Skin of body (tissue), 2 donors: ENCODE results near the gene RAB32. TPM values are rescaled to one million over a fixed set of nuclear protein-coding genes. Genes with fewer than 3 reads are reported as not detected.
A peak's percentile ranks its signal among the peaks of the same experiment; 100 is the strongest.
"Not testable (repeated sequence)": the region's sequence is repeated elsewhere in the genome, so short reads cannot be mapped to it uniquely, and the experiment has no call there.

Source experiments
- DNase-seq: peaks from one replicate; lab custom pipeline; 2025; lab: John Stamatoyannopoulos, UW
- total RNA-seq: library from RNA; depleted of rRNA; stranded (reverse); fragments of >200 nt; gene quantifications from one replicate; pipeline ENCODE4 v1.2.3, GENCODE V29; 2014

Gene RAB32
- 21.3 TPM for total RNA-seq

DNA sequence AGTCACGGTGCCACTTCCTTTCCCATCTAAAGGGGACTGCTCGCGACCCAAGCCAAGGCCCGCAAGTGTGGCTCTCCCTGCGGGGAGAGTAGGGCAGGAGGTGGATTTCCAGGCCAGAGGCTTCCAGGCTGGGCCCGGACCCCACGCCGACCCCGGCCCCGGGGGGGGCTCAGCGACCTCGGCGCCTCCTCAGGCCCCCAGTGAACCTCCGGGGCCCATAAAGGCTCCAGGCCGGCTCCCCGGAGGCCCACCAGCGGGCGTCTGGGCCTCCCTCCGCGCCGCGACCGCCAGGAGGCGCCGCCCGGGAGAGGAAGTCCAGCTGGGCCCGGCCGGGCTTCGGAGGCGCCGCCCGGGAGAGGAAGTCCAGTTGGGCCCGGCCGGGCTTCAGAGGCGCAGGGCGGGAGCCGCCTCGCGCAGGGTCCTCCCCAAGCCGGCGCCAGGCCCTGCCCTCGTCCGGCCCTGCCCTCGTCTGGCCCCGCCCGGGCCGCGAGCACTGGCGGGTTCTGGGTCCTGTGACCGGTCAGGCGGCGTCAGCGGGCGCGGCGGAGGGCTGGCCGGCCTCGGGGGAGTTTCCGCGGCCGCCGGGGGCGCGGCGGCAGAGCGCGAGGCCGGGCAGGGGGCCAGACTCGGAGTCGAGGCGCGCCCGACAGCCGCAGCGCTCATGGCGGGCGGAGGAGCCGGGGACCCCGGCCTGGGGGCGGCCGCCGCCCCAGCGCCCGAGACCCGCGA lies at the start of gene RAB32:
RAB32 (plus strand) TSS at position 623 of the 729 bp plus-strand sequence; CDS start at position 662, 39 bp downstream.
- DNase-seq, result peak; percentile 53

DNA sequence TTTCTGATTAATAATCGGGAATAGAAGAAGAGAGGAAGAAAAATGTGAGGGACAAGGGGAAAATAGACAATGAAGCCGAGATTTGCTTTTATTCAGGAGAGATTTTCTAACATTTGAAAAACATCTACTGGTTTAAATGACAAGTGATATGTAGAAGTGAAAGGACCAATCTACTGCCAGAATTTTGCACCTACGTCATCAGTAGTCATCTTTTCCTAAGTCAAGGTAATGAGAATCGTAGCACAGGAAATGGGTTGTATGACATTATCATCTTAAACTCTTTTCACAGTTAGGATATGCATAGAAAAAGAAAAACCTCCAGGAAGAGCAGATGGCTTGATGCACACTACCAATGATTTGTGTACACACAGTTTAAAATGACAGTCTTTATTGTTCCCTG lies 45.3 kb upstream of the RAB32 start:
- DNase-seq, result no peak

DNA sequence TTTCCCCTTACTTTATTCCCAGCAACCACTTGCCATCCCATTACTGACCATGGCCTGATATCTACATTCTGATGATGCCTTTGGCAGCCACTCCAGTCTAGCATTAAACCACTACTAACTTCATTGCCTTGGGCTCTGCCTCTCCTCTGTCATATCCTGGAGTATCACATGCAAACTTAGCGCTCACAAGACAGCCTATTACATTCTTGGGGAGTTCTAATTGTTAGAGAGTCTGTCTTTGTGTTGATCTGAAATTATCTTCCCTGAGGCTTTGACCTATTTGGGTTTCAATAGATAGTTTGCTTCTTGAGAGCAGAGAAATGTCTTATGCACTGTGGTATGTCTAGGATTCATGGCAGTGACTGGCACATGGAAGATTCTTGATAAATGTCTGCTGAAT lies 40.5 kb upstream of the RAB32 start:
- DNase-seq, result no peak

DNA sequence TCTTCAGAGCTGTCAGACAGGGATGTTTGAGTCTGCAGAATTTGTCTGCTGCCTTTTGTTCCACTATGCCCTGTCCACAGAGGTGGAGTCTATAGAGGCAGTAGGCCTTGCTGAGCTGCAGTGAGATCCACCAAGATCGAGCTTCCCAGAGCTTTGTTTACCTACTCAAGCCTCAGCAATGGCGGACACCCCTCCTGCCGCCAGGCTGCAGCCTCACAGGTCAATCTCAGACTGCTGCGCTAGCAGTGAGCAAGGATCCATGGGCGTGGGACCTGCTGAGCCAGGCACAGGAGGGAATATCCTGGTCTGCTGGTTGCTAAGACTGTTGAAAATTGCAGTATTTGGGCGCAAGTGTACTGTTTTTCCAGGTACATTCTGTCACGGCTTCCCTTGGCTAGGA lies 28.4 kb upstream of the RAB32 start:
- no peak for DNase-seq

DNA sequence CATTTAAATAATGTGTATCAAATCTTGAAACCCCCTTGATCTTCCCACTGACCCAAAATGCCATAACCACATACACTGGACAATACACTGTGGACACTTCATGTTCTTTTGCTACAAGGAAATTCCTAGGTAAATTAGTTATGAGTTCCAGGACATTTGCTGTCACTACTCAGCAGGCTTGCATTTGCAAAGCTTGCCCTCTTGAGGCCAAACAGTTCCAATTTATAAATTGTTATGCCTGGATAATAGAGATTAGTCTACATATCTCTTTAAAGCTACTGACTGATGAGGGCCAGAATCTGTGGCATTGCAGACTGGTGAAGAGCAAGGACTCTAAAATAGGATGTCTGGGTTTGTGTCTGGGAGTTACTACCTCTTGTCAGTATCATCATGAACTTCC lies 17.4 kb upstream of the RAB32 start:
- DNase-seq, result no peak

DNA sequence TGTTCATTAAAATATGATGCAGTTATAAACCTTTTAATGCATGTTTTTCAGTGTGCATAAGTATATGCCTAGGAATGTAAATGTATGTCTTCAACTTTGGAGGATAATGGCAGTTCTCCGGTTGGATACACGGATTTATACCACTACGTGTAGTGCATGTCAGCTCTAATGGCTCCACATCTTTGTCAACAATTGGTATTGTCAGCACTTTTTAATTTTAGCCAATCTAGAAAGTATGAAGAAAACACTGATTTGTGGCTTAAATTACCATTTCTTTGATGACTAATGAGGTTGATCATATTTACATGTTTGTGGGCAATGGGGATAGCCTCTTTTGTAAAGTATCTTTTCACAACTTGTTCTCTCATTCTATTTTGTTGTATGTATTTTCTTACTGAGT lies 10.9 kb upstream of the RAB32 start:
- no peak for DNase-seq

DNA sequence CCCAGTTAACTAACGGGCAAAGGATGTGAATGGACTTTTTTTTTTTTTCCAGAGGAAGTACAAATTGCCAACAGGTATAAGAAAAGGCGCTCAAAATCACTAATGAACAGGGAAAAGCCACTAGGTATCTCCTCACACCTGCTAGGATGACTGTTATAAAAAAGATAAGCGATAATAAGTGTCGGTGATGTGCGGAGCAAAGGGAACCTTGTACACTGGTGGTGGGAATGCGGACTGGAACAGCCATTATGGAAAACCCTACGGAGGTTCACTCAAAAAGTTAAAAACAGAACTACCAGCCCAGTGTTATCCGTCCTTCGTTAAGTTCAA lies 787 bp upstream of the RAB32 start:
- no peak for DNase-seq

DNA sequence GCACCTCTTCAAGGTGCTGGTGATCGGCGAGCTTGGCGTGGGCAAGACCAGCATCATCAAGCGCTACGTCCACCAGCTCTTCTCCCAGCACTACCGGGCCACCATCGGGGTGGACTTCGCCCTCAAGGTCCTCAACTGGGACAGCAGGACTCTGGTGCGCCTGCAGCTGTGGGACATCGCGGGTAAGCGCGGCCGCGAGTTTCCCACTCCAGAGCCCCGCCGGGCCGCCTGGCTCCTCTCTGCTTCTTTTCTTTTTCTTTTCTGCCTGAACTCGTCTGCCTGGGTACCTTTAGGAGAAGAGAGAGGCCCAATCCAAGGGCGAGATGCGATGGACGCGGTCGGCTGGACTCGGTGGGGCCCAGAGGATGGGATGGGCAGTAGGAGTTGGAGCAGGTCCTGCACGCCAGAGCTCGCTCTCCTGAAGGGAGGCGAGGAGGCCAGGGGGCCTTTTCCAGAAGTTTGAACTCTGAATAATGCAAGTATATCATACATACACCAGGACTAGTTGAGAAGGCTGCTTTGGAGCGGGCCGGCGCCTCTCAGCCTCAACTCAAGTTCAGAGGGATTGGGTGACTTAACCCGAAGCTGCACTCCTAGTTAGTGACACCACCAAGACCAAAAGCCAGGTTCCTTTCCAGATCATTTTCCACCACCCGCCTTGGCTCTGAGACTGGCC lies 445 bp downstream of the RAB32 start:
- peak; percentile 52 for DNase-seq

DNA sequence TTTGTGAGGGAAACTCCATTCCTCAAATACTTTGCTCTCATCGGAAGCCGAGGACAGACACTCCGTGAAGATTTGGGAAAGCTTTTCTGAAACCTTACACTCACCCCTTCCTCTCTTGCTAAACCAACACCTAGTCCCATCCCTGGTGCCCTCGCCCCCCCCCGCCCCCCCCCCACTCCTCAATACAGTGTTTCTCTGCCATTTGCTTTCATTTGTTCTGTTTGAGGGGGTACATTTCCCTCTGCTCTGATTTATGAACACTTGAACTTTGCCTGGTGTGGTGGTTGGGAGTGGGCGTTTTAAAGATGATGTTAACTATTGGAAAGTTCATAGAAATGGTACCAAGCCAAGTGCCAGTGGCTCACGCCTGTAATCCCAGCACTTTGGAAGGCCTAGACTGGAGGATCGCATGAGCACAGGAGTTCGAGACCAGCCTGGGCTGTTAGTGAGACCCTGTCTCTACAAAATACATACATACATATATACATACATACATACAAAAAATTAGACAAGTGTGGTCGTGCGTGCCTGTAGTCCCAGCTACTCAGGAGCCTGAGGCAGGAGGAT lies 1.1 kb downstream of the RAB32 start:
- peak; percentile 19 for DNase-seq

DNA sequence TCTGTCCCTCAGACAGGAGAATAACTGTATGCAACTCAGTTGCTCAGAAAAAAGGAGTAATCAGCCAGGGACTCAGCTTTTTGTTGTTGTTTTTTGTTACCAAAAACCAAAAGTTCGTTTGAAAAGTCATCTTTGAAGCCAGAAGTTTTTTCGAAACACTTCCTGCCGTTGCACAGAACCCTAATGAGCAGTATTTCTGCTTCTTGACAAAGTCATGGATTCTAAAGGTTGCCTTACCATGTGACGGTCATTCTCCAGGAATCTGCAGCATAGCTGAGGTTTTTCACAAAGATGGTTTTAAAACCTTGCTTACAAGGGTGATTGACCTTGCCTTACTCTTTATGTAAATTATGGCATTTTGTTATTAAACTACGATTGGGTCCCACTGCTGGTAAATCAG lies 1.9 kb downstream of the RAB32 start:
- no peak for DNase-seq

DNA sequence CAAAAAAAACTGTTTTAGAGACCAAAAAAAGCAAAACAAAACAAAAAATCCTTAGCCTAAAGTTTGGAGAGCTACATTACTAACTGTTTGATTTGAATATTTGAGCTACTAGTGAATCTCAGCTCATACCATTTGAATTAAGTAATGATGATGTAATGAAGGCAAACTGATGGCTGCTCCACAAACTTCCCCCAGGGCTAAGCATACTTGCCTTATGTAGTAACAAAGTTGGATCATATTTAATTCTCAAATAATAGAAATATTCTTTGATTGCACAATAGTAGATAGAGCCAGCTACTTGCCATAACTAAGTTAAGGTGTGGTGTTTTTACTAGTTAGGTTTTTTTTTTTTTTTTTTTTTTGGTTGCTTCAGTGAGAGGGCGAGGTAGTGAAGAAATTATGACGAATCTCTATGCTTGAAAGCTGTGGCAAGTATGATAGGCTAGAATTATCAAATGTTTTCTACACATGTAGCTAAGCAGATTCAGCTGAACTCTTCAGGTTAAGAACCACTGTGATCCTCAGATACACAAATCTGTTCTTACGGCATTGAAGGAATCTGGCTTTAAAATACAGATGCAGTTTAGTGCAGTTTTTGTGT lies 2.9 kb downstream of the RAB32 start:
- DNase-seq, result peak; percentile 92

DNA sequence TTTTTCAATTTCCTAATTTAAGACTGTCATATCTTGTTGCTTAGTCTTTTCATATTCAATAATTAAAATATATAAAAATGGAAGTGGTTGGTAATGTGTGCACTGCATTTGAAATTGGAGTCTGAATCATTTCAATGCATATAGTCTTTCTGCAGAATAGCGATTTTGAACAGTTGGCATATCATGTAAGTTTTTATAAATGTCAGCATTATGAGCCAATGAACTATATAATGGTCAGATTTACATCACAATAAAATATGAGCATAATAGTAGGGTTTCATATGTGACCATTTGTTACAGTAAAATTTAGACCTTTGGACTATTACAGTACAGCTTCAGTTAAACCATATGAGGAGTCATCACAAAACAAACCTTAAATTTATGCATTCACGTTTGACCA lies 4.3 kb downstream of the RAB32 start:
- DNase-seq, result no peak

DNA sequence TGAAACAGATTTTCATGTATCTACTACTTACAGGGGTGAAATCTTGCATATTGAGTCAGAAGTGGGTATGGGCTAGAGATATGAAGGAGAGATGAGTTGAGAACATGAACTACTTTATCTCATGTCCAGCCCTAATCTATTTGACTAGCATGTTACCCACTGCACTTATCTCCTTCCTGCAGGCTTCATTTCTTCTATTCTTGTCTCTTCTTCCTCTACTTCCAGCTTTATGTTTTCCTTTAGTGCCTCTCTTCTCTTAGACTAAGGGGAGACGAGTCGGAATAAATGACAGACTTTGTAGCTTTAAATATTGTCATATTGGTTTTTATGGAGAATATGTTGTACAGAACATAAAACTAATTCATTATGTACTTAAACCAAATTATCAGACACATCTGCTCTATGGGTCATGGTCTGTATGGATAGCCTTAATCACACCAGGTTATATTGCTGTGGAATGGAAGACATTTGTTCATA lies 5.3 kb downstream of the RAB32 start:
- DNase-seq, result no peak

DNA sequence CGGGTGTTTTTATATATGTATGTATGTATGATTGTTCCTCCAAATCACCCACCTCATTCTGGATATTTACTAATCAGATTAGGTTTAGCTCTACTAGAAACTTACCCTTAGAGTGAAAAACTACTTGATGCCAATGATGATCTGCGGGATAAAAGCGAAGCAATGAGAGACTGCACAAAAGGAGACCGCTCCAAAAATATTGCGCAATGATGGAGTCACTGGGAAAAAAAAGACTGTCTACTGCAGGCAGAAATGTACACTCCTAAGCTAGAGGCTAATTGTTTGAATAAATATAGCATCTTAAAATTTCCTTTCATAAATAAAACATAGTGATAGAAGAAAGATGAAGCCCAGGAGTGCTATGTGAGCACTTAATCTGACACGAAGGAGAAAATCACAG lies 7.3 kb downstream of the RAB32 start:
- DNase-seq, result peak; percentile 13

DNA sequence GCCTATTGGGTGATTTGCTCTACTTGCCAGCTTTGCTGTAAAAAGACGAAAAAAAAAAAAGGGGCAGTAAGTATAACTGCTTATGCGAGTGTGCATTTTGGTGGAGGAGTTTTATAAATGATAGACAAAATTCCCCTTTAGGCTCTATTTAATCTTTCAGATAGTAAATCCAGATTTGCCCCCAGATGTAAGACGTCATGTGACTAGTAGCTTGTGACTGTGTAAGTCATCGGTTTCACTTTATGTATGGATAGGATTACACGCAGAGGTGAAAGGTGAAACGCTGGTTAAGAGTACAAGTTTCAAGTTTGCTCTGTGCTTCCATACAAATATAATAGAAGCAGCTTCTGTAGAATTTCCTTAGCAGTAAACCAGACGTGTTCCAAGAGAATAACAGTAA lies 7.9 kb downstream of the RAB32 start:
- DNase-seq, result no peak

DNA sequence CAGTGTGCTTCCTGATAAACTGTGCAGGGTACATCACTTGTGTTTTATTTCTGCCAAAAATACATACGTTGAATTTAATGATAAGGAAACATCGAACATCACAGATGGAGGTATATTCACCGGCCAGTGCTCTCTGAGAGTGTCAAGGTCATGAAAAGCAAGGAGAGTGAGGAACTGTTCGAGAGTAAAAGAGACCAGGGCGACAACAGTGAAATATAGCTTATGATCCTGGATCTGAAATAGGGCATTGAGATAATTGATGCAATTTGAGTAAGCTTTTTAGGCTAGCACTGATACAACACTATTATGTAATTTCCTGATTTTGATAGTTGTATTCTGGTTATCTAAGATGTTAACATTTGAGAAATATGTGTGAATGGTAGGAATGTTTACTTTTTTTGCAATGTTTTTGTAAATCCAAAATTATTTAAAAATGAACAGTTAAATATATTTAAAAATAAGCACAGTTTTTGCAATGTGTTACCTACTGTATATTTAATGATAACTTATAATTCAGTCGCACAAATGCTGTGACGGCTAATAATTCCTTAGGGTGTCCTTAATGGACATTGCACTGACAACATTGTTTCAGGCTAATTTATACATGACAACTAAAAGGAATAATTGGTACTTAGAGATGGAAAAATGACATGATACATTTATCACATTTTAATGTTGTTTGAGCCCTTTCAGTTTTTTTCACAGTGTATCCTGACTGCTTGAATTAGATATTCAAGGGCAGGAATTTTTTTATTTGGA lies 9.9 kb downstream of the RAB32 start:
- no peak for DNase-seq

DNA sequence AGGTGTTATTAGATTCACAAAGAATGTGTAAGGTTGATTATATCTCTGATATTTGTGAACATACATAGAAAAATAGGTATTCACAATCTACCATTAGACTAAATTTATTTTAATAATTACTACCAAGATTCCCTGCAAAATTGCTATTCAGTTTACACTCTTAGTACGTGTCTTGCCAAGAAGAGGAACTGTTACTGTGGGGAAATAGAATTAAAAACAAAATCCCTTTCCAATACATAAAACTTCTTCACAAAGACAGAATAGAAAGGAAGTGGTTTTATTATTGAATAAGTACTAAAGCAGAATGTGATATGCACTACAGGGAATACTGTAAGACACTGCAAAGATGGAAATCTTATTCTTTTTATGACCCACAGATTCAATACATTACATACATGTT lies 17.0 kb downstream of the RAB32 start:
- DNase-seq, result no peak

DNA sequence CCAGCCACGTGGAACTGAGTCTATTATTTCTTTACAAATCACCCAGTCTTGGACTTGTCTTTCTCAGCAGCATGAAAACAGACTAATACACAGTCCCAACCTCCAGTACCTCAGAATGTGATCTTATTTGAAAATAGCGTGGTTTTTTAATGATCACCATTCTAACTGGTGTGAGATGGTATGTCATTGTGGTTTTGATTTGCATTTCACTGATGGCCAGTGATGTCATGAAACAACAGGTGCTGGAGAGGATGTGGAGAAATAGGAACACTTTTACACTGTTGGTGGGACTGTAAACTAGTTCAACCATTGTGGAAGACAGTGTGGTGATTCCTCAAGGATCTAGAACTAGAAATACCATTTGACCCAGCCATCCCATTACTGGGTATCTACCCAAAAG lies 23.0 kb downstream of the RAB32 start:
- not testable (repeated sequence) for DNase-seq

DNA sequence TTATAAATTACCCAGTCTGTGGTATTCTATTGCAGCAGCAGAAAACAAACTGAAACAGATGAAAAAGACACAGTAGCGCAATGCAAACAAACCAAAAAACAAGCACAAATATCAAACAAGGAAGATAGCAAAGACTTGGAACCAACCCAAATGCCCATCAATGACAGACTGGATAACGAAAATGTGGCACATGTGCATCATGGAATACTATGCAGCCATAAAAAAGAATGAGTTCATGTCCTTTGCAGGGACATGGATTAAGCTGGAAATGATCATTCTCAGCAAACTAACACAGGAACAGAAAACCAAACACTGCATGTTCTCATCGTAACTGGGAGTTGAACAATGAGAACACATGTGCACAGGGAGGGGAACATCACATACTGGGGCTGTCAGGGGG lies 25.0 kb downstream of the RAB32 start:
- DNase-seq, result not testable (repeated sequence)

DNA sequence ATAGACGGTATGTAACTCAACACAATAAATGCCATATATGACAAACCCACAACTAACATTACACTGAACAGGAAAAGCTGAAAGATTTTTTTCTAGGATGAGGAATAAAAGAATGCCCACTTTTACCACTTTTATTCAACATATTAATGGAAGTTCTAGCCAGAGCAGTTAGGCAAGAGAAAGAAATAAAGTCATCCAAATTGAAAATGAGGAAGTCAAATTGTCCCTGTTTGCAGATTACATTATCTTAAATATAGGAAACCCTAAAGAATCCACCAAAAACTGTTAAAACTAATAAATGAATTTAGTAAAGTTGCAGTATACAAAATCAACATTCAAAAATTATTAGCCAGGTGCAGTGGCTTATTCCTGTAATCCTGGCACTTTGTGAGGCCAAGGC lies 30.6 kb downstream of the RAB32 start:
- no peak for DNase-seq

DNA sequence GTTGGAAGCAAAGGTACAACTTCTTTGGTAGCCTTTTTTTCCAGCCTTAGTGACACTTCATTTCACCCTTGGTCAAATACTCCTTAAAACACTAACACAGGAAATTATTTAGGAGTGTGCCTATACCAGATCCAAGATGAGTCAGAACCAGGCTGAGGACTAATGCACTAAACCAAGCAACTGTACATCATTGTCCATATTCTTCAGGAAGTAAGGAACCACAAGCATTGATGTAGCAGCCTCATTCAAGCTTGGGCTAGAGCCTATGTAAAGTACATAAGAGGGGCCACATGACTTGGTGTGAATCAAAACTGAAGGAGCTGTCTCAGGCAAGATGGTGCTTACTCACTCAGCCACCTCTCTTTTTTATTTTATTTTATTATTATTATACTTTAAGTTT lies 34.4 kb downstream of the RAB32 start:
- DNase-seq, result no peak

DNA sequence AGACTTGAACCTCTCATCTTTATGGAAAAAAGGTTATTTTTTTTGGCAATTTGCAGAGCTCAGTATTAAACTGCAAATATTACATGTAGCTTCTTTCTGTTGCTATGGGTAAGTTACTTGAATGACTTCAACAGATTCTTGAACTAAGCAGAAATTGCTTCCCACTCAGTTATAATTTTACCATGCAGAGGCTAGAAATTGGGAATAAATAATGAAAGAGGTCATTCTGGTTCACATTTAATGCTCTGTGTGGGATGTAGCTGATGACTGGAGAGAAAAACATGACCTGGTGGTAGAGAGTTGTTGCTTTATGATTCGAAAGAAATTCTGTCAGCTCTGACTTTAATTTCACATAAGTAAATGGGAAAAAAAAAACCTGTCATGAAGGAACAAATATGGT lies 38.3 kb downstream of the RAB32 start:
- DNase-seq, result no peak
